GM12874 (cell line): Measurements from ENCODE around the gene KIRREL3.

Experiments
- TF ChIP-seq, protein P1 (sequence below): IDR thresholded peaks from 2 replicates; pipeline ENCODE4 v1.5.1; 2011; ENCODE audit warnings: low read depth, mild to moderate bottlenecking, control low read depth, low read length, moderate library complexity; ENCODE audit not compliant: insufficient read depth

KIRREL3 gene

GRCh38 chr11:127000291-127000968 lies at the start of gene KIRREL3:
KIRREL3 (minus strand) TSS chr11:127000770.
- TF ChIP-seq, protein P1, sequence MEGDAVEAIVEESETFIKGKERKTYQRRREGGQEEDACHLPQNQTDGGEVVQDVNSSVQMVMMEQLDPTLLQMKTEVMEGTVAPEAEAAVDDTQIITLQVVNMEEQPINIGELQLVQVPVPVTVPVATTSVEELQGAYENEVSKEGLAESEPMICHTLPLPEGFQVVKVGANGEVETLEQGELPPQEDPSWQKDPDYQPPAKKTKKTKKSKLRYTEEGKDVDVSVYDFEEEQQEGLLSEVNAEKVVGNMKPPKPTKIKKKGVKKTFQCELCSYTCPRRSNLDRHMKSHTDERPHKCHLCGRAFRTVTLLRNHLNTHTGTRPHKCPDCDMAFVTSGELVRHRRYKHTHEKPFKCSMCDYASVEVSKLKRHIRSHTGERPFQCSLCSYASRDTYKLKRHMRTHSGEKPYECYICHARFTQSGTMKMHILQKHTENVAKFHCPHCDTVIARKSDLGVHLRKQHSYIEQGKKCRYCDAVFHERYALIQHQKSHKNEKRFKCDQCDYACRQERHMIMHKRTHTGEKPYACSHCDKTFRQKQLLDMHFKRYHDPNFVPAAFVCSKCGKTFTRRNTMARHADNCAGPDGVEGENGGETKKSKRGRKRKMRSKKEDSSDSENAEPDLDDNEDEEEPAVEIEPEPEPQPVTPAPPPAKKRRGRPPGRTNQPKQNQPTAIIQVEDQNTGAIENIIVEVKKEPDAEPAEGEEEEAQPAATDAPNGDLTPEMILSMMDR = no peak

DNA sequence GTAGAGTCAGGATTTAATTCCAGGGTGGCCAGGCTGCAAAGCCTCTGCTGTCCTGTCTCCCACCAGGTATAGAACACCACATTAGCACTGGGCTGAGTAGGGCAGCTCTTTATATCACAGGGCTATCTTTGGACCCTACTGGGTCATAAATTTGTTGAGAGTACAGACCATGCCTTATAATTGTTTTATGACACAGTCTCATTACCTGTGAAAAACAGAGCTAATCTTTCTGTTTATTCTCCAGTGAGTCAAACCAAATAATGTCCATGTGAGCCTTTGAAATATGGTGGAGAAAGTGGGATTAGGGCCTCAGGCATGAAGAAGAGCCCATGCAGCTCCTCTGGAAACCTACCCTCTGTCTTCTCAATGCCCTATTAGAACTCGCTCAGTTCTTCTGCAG lies 49.6 kb upstream of the KIRREL3 start:
- TF ChIP-seq, protein P1 = no peak

DNA sequence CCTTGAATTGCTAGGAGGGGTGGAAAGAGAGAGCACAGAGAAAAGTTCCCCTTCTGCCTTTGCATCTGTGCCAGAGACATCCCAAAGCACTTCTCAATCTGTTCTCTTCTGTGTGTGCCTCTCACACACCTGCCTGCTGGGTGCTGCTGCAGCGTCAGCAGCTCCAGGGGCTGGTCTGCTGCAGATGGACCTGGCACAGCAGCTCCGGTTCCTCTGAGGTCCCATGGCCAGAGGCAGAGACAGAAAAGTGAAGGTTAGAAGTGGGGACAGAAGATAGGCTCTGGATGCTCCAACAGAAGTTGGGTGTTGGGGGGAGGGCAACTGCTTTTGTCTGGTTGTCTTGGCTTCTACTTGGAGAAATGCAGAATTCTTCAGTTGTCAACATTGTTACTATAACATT lies 48.9 kb upstream of the KIRREL3 start:
- TF ChIP-seq, protein P1 = no peak

DNA sequence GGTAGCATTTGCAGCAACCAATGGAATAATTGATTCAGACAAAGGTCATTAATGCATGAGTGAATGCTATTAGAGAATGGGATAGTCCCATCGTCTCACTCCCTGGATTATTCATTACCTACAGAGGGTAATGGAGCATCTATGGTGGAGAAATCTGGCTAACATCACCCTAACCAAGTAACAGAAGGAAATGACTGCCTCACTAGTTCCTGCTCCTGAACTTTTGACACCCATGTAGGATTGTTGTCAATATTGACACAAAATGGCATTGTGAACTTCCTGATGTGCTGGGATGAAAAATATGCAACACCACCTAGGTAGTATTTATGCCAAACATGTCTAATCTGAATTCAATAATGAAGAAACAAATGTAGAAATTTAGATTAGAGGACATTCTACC lies 44.0 kb upstream of the KIRREL3 start:
- TF ChIP-seq, protein P1 = no peak

DNA sequence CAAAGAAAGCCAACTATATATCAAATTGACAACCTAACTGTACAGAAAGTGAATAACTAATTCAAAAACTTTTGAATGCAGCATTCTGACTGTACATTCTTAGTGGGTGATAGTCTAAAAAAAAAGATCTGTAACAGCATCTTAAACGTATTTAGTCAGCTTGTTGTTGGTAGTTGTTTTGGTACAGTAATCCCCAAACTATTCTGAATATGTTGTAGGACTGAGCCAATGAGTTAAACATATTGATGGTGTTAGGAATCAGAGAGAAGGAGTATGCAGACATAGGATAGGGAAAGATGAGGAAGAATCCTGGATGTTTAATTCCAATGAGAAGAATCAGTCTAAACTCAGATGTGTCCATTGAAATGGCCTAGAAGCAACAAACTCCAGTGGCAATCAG lies 41.9 kb upstream of the KIRREL3 start:
- TF ChIP-seq, protein P1 = no peak

DNA sequence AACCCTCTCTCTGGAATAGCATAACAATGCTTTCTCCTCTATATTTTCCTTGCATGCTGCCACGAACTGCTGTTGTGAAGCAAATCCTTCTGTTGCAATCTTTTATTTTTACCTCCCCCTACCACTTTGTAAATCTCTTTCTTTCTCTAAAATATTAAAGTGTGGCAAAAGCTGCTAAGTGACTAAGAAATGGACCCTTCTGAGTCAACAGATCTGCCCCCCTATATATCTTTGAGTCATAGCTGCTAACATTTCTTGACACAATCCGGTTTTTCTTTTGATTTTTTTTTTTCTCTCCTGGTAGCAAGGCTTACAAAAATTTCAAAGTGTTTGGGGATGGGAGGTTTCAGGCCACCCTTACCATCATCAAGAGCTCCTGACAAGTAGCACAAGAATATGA lies 39.0 kb upstream of the KIRREL3 start:
- TF ChIP-seq, protein P1 = no peak

- TF ChIP-seq, protein P1 = no peak
Observed at GRCh38 chr11:127037596-127037995, 37.0 kb upstream of the KIRREL3 start.
